Sigmoid colon (tissue), 3 donors: ENCODE results near the gene CSPG4.

ENCODE experiments used
- CTCF ChIP-seq, 4 experiments: fragments of 450-650 bp in 3 of 4; fragments of 200-600 bp in 1 of 4; IDR thresholded peaks; one replicate each; pipeline ENCODE4 v1.5.1; 2016 to 2019; ENCODE audit warnings: antibody characterized with exemption in 4 of 4, mild to moderate bottlenecking in 3 of 4, moderate library complexity in 2 of 4
- POLR2A ChIP-seq, 2 donors: fragments of 450-650 bp; IDR thresholded peaks; one replicate each; pipeline ENCODE4 v1.6.1; 2016; ENCODE audit warnings: antibody characterized with exemption in 2 of 2, mild to moderate bottlenecking in 2 of 2, moderate library complexity in 2 of 2

- TF ChIP-seq POLR2A (IDR thresholded peaks at IDR 0.05) (no peak), CTCF (IDR thresholded peaks at IDR 0.05) (no peak)
Observed at GRCh38 chr15:75695220-75695619, 17.4 kb downstream of the CSPG4 start.
